NB4 (cell line): Measurements from ENCODE around the gene MAB21L3.

Experiments
- MYC ChIP-seq: IDR thresholded peaks from 2 replicates; pipeline ENCODE4 v1.6.1; 2011; ENCODE audit warnings: low read depth, low read length
- POLR2A ChIP-seq: IDR thresholded peaks from 2 replicates; pipeline ENCODE4 v1.6.1; 2011; ENCODE audit warnings: mild to moderate bottlenecking; ENCODE audit not compliant: insufficient read length; ENCODE audit errors: extremely low read depth
- TF ChIP-seq, protein P1 (sequence below): IDR thresholded peaks from one replicate; pipeline ENCODE4 v1.5.1; 2012; ENCODE audit warnings: low read depth, low read length
- TF ChIP-seq, protein P2 (sequence below): IDR thresholded peaks from 2 replicates; pipeline ENCODE4 v1.6.1; 2011; ENCODE audit warnings: low read depth, low read length

DNA sequence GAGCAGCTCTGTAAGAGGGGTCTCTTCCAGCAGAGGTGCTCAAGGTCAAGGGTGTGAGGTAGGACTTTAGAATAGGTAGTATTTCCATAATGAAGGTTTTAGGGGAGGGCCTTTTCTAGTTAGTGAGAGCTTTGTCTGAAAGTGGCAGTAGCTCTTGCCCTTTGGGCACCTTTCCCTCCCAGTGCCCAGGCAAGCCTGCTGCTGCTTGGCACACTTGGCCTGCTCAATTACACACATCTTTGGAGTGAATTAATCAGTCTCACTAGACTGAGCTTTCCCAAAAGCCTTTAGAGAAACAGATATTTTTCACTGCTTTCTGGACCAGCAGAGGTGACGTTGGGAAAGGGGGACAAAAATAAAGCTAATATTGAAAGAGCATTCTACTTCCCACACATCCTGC, 48.0 kb downstream of the MAB21L3 start:
- TF ChIP-seq POLR2A, result no peak
- TF ChIP-seq, protein P1, sequence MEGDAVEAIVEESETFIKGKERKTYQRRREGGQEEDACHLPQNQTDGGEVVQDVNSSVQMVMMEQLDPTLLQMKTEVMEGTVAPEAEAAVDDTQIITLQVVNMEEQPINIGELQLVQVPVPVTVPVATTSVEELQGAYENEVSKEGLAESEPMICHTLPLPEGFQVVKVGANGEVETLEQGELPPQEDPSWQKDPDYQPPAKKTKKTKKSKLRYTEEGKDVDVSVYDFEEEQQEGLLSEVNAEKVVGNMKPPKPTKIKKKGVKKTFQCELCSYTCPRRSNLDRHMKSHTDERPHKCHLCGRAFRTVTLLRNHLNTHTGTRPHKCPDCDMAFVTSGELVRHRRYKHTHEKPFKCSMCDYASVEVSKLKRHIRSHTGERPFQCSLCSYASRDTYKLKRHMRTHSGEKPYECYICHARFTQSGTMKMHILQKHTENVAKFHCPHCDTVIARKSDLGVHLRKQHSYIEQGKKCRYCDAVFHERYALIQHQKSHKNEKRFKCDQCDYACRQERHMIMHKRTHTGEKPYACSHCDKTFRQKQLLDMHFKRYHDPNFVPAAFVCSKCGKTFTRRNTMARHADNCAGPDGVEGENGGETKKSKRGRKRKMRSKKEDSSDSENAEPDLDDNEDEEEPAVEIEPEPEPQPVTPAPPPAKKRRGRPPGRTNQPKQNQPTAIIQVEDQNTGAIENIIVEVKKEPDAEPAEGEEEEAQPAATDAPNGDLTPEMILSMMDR, result no peak
- TF ChIP-seq, protein P2, sequence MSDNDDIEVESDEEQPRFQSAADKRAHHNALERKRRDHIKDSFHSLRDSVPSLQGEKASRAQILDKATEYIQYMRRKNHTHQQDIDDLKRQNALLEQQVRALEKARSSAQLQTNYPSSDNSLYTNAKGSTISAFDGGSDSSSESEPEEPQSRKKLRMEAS, result no peak
- TF ChIP-seq MYC, result no peak
